ENCODE data around the gene PCBP3. TPM values are rescaled to one million over a fixed set of nuclear protein-coding genes. Genes with fewer than 3 reads are reported as not detected.

PCBP3 gene
- total and polyA plus RNA-seq, 4 donors, result 0.36 to 1.6 (median 0.42) TPM

- Histone ChIP-seq H3K27me3 (ENCODE audit: control insufficient read depth in 4 of 4, insufficient read depth in 4 of 4, low read length in 3 of 4) (peaks cover 0 to 12% (median 1%) of the 10 kb centered on the region in 4 donors), H3K36me3 (ENCODE audit: control insufficient read depth in 4 of 4, insufficient read depth in 3 of 4, low read depth in 1 of 4, low read length in 3 of 4) (no peaks in the 10 kb centered on the region), H3K27ac (ENCODE audit: low read depth in 1 of 2, low read length in 2 of 2) (no peak overlapping the region), H3K9ac (ENCODE audit: low read depth in 1 of 2, low read length in 2 of 2) (no peak overlapping the region), H3K4me1 (ENCODE audit: control insufficient read depth in 4 of 4, insufficient read depth in 4 of 4, low read length in 3 of 4) (no peaks in the 10 kb centered on the region), H3K9me3 (ENCODE audit: control insufficient read depth in 4 of 4, low read length in 3 of 4) (peaks cover 3 to 11% (median 5%) of the 10 kb centered on the region in 4 donors), H3K4me3 (ENCODE audit: low read depth in 1 of 3, low read length in 3 of 3) (no peak overlapping the region)
- no peak for DNase-seq (ENCODE audit: low spot score)
- no peak for TF ChIP-seq FOXA1 (IDR thresholded peaks at IDR 0.05)
- no peak for TF ChIP-seq CTCF (IDR thresholded peaks at IDR 0.05; ENCODE audit: low read depth, low read length, missing input control)
- TF ChIP-seq RAD21 (IDR thresholded peaks at IDR 0.05), result no peak
- TF ChIP-seq SP1 (IDR thresholded peaks at IDR 0.05), result no peak
- TF ChIP-seq REST (IDR thresholded peaks at IDR 0.05), result no peak
- no peak for TF ChIP-seq FOXA2 (IDR thresholded peaks at IDR 0.05)
- no peak for TF ChIP-seq GABPA (IDR thresholded peaks at IDR 0.05 in 1 of 2, conservative IDR thresholded peaks at IDR 0.05 in 1 of 2)
- no peak for TF ChIP-seq ATF3 (IDR thresholded peaks at IDR 0.05)
- TF ChIP-seq HNF4A (conservative IDR thresholded peaks at IDR 0.05), result no peak
- WGBS, result 85% methylated on average over 12 of the region's 12 CpGs
Measured at GRCh38 chr21:45845063-45845769, 201.7 kb downstream of the PCBP3 start.

- 59% methylated on average over 3 of the region's 3 CpGs for WGBS
- no peak overlapping the region for H3K9ac ChIP-seq (ENCODE audit: low read depth in 1 of 2, low read length in 2 of 2)
- H3K27me3 ChIP-seq (ENCODE audit: control insufficient read depth in 4 of 4, insufficient read depth in 4 of 4, low read length in 3 of 4), result peaks cover 0 to 12% (median 1%) of the 10 kb centered on the region in 4 donors
- no peak overlapping the region for H3K4me3 ChIP-seq (ENCODE audit: low read depth in 1 of 3, low read length in 3 of 3)
- no peak overlapping the region for H3K27ac ChIP-seq (ENCODE audit: low read depth in 1 of 2, low read length in 2 of 2)
- H3K9me3 ChIP-seq (ENCODE audit: control insufficient read depth in 4 of 4, low read length in 3 of 4), result peaks cover 0 to 9% (median 3%) of the 10 kb centered on the region in 4 donors
- TF ChIP-seq HNF4G (IDR thresholded peaks at IDR 0.05), result no peak
- TF ChIP-seq REST (IDR thresholded peaks at IDR 0.05), result no peak
- TF ChIP-seq ATF3 (IDR thresholded peaks at IDR 0.05), result no peak
- TF ChIP-seq ZBTB33 (IDR thresholded peaks at IDR 0.05), result no peak
- TF ChIP-seq TAF1 (conservative IDR thresholded peaks at IDR 0.05), result no peak
- TF ChIP-seq FOXA2 (IDR thresholded peaks at IDR 0.05), result no peak
- TF ChIP-seq FOXA1 (IDR thresholded peaks at IDR 0.05), result no peak
- no peak for TF ChIP-seq NR2F2 (IDR thresholded peaks at IDR 0.05)
- TF ChIP-seq MAX (IDR thresholded peaks at IDR 0.05), result no peak
- TF ChIP-seq HNF4A (conservative IDR thresholded peaks at IDR 0.05), result no peak
- TF ChIP-seq GABPA (IDR thresholded peaks at IDR 0.05 in 1 of 2, conservative IDR thresholded peaks at IDR 0.05 in 1 of 2), result no peak
- DNase-seq (ENCODE audit: low spot score), result no peak
- no peaks in the 10 kb centered on the region for H3K4me1 ChIP-seq (ENCODE audit: control insufficient read depth in 4 of 4, insufficient read depth in 4 of 4, low read length in 3 of 4)
- no peaks in the 10 kb centered on the region for H3K36me3 ChIP-seq (ENCODE audit: control insufficient read depth in 4 of 4, insufficient read depth in 3 of 4, low read depth in 1 of 4, low read length in 3 of 4)
Measured at GRCh38 chr21:45845770-45846090, 202.2 kb downstream of the PCBP3 start.
